Measurements from ENCODE around the gene NTN1.

DNA sequence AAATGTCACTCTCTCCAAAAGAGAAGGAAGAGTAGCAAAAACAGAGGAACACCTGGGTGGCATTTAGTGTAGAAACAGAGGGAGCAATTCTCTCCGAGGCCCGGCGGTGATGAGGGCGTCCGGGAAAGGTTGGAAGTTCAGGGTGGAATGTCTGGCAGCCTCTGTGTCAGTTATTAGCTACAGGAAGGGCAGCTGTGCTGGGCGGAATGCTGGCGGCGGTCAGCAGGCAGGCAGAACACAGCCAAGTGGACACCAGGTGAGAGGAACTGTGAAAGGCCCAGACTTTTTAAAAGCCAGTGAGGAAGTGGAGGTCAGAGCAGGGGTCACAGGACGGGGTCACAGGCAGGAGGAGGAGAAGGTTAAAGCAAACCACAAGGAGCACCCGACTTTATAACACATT lies 238.1 kb downstream of the NTN1 start:
- TF ChIP-seq, protein P1, sequence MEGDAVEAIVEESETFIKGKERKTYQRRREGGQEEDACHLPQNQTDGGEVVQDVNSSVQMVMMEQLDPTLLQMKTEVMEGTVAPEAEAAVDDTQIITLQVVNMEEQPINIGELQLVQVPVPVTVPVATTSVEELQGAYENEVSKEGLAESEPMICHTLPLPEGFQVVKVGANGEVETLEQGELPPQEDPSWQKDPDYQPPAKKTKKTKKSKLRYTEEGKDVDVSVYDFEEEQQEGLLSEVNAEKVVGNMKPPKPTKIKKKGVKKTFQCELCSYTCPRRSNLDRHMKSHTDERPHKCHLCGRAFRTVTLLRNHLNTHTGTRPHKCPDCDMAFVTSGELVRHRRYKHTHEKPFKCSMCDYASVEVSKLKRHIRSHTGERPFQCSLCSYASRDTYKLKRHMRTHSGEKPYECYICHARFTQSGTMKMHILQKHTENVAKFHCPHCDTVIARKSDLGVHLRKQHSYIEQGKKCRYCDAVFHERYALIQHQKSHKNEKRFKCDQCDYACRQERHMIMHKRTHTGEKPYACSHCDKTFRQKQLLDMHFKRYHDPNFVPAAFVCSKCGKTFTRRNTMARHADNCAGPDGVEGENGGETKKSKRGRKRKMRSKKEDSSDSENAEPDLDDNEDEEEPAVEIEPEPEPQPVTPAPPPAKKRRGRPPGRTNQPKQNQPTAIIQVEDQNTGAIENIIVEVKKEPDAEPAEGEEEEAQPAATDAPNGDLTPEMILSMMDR (IDR thresholded peaks at IDR 0.05): no peak
- TF ChIP-seq POLR2A (IDR thresholded peaks at IDR 0.05): no peak

All from adrenal gland (tissue), 5 donors.